Prostate gland (tissue), 2 donors: ENCODE measurements around the gene DLX1. TPM values are rescaled to one million over a fixed set of nuclear protein-coding genes. Genes with fewer than 3 reads are reported as not detected.

Experiments
- DNase-seq: peaks from one replicate; pipeline ENCODE4 v3.0.0-alpha.2; 2019; ENCODE audit warnings: low spot score
- H3K27ac ChIP-seq, 2 donors: fragments of 200-600 bp; sonication (generic); 2 replicates each; pipeline ENCODE4 v1.5.1; 2017 to 2019
- H3K27me3 ChIP-seq: fragments of 200-600 bp; sonication (generic); replicated peaks from 2 replicates; pipeline ENCODE4 v1.5.1; 2019; ENCODE audit not compliant: insufficient read depth
- H3K36me3 ChIP-seq, 2 donors: fragments of 200-600 bp; sonication (generic); 1 replicate in 1 of 2; 2 replicates in 1 of 2; pipeline versions ENCODE4 v1.5.1 to v1.8.1; 2017 to 2019
- H3K4me1 ChIP-seq: fragments of 200-600 bp; sonication (generic); replicated peaks from 2 replicates; pipeline ENCODE4 v1.5.1; 2019
- H3K4me3 ChIP-seq, 2 donors: fragments of 200-600 bp; sonication (generic); 2 replicates each; pipeline ENCODE4 v1.5.1; 2017 to 2019
- H3K9me3 ChIP-seq: fragments of 200-600 bp; sonication (generic); 2 replicates; pipeline ENCODE4 v1.5.1; 2017
- POLR2A ChIP-seq: fragments of 450-650 bp; IDR thresholded peaks from one replicate; pipeline ENCODE4 v1.6.1; 2016; ENCODE audit warnings: antibody characterized with exemption, mild to moderate bottlenecking
- POLR2AphosphoS5 ChIP-seq: sonication (generic); formaldehyde crosslinking; IDR thresholded peaks from one replicate; pipeline ENCODE4 v1.6.1; 2017; ENCODE audit warnings: antibody characterized with exemption
- whole genome bisulfite sequencing: methylation state at CpG from one replicate; pipeline ENCODE4 v1.1.5; 2018; 5-methylcytosine and 5-hydroxymethylcytosine counted together
- intact Hi-C: fragments of 100-400 bp; cut with DNase I; formaldehyde crosslinking; loops from one replicate; pipeline ENCODE4 v1.14.2; 2022
- total RNA-seq, 2 donors: library from RNA; depleted of rRNA; stranded (reverse); fragments of >200 nt; gene quantifications; one replicate each; pipeline ENCODE4 v1.1.0, GENCODE V29; 2016
- TF ChIP-seq, protein P1 (sequence below), 4 experiments: fragments of 200-600 bp in 2 of 4; fragments of 450-650 bp in 2 of 4; sonication (generic) in 2 of 4; IDR thresholded peaks; 1 replicate in 3 of 4; 2 replicates in 1 of 4; pipeline ENCODE4 v1.5.1; 2016 to 2019; ENCODE audit warnings: antibody characterized with exemption in 4 of 4, mild to moderate bottlenecking in 2 of 4, moderate library complexity in 2 of 4

The DLX1 gene
- total RNA-seq, 2 donors from 2014 or later: 1.3 TPM; not detected in 1

GRCh38 chr2:172092716-172093415 lies 7.6 kb downstream of the DLX1 start:
- Histone ChIP-seq H3K4me3 (no peak overlapping the region), H3K9me3 (no peaks in the 10 kb centered on the region), H3K36me3 (no peaks in the 10 kb centered on the region), H3K4me1 (peaks cover 13% of the 10 kb centered on the region), H3K27ac (no peak overlapping the region), H3K27me3 (peaks cover 65% of the 10 kb centered on the region)
- intact Hi-C loops: no loop called here
- TF ChIP-seq, protein P1, sequence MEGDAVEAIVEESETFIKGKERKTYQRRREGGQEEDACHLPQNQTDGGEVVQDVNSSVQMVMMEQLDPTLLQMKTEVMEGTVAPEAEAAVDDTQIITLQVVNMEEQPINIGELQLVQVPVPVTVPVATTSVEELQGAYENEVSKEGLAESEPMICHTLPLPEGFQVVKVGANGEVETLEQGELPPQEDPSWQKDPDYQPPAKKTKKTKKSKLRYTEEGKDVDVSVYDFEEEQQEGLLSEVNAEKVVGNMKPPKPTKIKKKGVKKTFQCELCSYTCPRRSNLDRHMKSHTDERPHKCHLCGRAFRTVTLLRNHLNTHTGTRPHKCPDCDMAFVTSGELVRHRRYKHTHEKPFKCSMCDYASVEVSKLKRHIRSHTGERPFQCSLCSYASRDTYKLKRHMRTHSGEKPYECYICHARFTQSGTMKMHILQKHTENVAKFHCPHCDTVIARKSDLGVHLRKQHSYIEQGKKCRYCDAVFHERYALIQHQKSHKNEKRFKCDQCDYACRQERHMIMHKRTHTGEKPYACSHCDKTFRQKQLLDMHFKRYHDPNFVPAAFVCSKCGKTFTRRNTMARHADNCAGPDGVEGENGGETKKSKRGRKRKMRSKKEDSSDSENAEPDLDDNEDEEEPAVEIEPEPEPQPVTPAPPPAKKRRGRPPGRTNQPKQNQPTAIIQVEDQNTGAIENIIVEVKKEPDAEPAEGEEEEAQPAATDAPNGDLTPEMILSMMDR (IDR thresholded peaks at IDR 0.05): no peak
- TF ChIP-seq POLR2A (no peak), POLR2AphosphoS5 (no peak)
- DNase-seq: no peak
- 11% methylated on average over 19 of the region's 19 CpGs for whole genome bisulfite sequencing

DNA sequence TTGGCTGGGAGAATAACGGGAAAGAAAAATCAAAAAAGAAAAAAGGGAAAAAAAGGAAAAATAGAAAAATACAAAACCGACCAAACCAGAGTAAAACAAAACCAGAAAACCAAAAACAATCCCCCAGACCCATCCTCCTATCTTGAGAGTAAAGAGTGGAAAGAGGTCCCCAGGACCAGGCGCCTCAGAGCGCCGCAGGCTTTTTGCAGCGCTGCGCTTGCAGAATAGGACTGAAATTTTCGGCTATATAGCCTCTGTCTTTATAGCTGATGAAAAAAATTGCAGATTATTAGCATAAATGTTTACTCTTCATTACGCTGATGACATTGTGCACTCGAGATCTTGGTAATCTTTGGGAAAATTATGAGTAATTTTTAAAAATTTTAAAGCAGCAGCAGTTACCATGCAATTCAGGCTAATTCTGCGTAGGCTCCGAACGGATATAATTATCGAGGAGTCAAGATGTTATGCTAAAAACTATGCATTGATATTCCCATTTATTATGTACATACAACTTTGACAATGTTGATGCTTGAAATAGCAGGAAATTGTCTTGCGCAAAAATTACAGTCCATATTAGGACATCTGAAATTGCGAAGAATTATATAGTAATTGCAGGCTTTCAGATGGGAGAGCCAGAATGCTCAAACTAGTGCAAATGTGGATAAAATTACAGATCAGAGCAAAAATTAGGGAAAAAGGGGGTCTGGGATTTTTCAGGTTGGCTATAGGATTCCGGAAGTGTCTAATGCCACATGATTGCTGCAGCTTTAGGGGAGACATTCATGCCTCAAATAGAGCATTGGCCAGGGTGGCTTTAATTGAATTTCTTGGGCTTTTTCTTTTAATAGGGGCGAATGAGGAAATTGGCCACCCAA lies 8.3 kb downstream of the DLX1 start:
- WGBS: 16% methylated on average over 18 of the region's 18 CpGs
- Histone ChIP-seq H3K27me3 (peaks cover 64% of the 10 kb centered on the region), H3K4me3 (no peak overlapping the region), H3K27ac (no peak overlapping the region), H3K9me3 (no peaks in the 10 kb centered on the region), H3K4me1 (peaks cover 13% of the 10 kb centered on the region), H3K36me3 (no peaks in the 10 kb centered on the region)
- intact Hi-C loops: no loop called here
- no peak for DNase-seq
- TF ChIP-seq, protein P1 (IDR thresholded peaks at IDR 0.05): no peak
- TF ChIP-seq POLR2A: no peak
- no peak for TF ChIP-seq POLR2AphosphoS5

DNA sequence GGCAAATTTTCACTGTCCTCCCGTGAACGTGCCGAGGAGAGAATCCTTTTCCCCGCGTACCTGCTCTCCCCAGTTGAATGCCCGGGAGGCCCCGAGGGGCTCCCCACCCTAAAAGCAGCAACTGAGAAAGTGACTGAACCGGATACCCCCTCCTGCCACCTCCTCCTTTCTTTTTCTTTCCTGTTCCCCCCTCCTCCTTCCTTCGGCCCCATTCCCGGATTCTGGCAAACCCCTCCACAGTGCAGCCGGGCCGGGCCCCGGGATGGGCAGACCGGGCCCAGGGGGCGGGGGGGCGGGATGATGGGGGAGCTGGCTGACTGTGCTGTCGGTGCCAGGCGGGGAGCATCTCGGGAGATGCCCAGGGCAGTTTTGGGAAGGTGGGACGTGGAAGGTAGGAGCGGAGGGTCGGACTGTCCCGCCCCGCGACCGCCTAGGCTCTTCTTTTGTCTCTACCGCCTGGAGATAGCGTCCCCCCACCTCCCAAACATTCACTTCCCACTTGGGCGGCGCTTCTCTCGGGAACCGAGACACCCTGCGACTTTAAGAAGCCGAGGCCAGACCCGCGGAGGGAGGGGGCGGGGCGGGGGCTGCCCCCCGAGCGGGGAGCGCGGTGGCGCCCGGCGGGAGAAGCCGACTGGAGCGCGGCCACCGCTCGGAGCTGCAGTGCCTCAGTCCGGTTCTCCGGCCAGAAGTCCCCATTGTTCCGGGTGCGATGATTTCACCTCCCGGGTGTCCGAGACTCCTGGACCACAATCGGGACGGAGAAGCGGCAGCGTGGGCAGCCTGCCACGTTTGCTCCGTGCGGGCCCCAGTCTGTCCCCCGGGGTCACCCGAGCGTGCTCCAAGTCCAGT lies 9.2 kb downstream of the DLX1 start:
- no peak overlapping the region for H3K27ac ChIP-seq
- 2% methylated on average over 66 of the region's 66 CpGs for WGBS
- intact Hi-C loops: no loop called here
- H3K9me3 ChIP-seq: no peaks in the 10 kb centered on the region
- H3K36me3 ChIP-seq: no peaks in the 10 kb centered on the region
- peaks cover 65% of the 10 kb centered on the region for H3K27me3 ChIP-seq
- H3K4me3 ChIP-seq: peak overlapping the region; percentile 2 to 7
- H3K4me1 ChIP-seq: peaks cover 13% of the 10 kb centered on the region
- TF ChIP-seq POLR2A (no peak), POLR2AphosphoS5 (no peak)
- TF ChIP-seq, protein P1 (IDR thresholded peaks at IDR 0.05): no peak
- no peak for DNase-seq

DNA sequence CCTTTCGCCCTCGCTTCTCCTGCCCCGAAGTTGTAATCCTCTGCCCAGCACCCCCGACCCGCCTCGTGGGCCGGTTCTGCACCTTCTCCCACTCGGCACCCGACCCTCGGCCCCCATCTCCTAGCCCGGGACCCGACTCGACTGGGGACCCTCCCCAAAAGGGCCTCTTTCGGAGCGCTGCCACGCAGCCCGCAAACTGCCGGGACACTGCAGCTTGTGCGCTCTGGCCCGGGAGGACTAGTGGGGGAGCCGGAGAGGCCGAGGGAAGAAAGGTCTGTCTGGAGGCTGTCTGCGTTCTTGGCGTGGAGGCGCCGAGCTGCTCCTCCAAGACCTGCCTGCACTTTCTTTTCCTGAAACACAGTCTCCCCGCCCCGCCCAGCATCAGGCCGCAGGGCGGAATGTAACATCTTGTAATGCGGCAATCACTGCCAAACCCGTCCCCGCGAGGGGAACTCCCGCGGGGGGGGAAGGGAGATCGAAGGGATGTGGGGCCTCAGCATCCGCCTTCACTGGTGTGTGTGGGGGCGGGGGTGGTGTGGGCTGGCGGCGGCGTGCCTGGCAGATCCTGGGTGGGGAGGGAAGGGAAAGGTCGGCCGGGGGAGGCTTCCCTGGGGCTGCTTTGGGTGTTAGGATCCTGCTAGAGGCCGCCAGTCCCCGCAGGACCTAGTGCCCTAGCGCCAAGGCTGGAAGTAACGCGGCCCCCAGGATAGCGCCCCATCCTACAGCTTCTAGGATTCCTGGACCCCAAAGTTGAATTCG lies 10.0 kb downstream of the DLX1 start:
- Histone ChIP-seq H3K4me3 (peak overlapping the region; percentile 2 to 7), H3K27ac (no peak overlapping the region), H3K4me1 (peaks cover 13% of the 10 kb centered on the region), H3K9me3 (no peaks in the 10 kb centered on the region), H3K27me3 (peaks cover 73% of the 10 kb centered on the region), H3K36me3 (no peaks in the 10 kb centered on the region)
- intact Hi-C loops: no loop called here
- peak; percentile 70 for DNase-seq
- TF ChIP-seq POLR2A (no peak), POLR2AphosphoS5 (peak; percentile 79)
- WGBS: under 1% methylated on average over 47 of the region's 51 CpGs
